MM.1S (cell line): ENCODE measurements around the gene CD79A.

ENCODE experiments used
- DNase-seq: peaks from one replicate; pipeline ENCODE4 v3.0.0-alpha.2; 2015
- H2AFZ ChIP-seq: fragments of 300-600 bp; sonication (generic); 2 replicates; pipeline ENCODE4 v1.6.0; 2016; ENCODE audit warnings: antibody characterized with exemption, low read length
- H3F3A ChIP-seq: fragments of 300-600 bp; sonication (generic); 2 replicates; pipeline ENCODE4 v1.6.1; 2016; ENCODE audit warnings: mild to moderate bottlenecking, antibody characterized with exemption, low read length, moderate library complexity, mixed read lengths; ENCODE audit not compliant: insufficient read depth
- H3K27ac ChIP-seq: fragments of 300-600 bp; sonication (generic); 2 replicates; pipeline ENCODE4 v1.5.1; 2016; ENCODE audit warnings: mild to moderate bottlenecking, low read length
- H3K27me3 ChIP-seq: fragments of 300-600 bp; sonication (generic); replicated peaks from 2 replicates; pipeline ENCODE4 v1.6.0; 2016; ENCODE audit warnings: low read length; ENCODE audit not compliant: insufficient read depth
- H3K36me3 ChIP-seq: fragments of 300-600 bp; sonication (generic); replicated peaks from 2 replicates; pipeline ENCODE4 v1.6.1; 2016; ENCODE audit warnings: mild to moderate bottlenecking, low read length, mixed read lengths; ENCODE audit not compliant: insufficient read depth
- H3K4me1 ChIP-seq: fragments of 300-600 bp; sonication (generic); 2 replicates; pipeline ENCODE4 v1.6.1; 2016; ENCODE audit warnings: low read length, mixed read lengths
- H3K4me2 ChIP-seq: fragments of 300-600 bp; sonication (generic); 2 replicates; pipeline ENCODE4 v1.6.0; 2016; ENCODE audit warnings: low read depth, low read length
- H3K4me3 ChIP-seq: fragments of 300-600 bp; sonication (generic); 2 replicates; pipeline ENCODE4 v1.5.1; 2016; ENCODE audit warnings: low read length, mixed read lengths
- H3K79me2 ChIP-seq: fragments of 300-600 bp; sonication (generic); 2 replicates; pipeline ENCODE4 v1.6.1; 2016; ENCODE audit warnings: mixed run types, low read length, mixed read lengths
- H3K9ac ChIP-seq: fragments of 300-600 bp; sonication (generic); 2 replicates; pipeline ENCODE4 v1.6.1; 2016; ENCODE audit warnings: low read length, mixed read lengths
- H3K9me2 ChIP-seq: fragments of 300-600 bp; sonication (generic); replicated peaks from 2 replicates; pipeline ENCODE4 v1.6.1; 2016; ENCODE audit warnings: mild to moderate bottlenecking, low read length, mixed read lengths; ENCODE audit not compliant: insufficient read depth
- H3K9me3 ChIP-seq: fragments of 300-600 bp; sonication (generic); replicated peaks from 2 replicates; pipeline ENCODE4 v1.6.1; 2016; ENCODE audit warnings: mild to moderate bottlenecking, low read length, mixed read lengths; ENCODE audit not compliant: insufficient read depth
- H4K20me1 ChIP-seq: fragments of 300-600 bp; sonication (generic); 2 replicates; pipeline ENCODE4 v1.6.1; 2016; ENCODE audit warnings: mild to moderate bottlenecking, low read length, moderate library complexity, mixed read lengths; ENCODE audit not compliant: insufficient read depth
- EZH2 ChIP-seq: fragments of 300-600 bp; sonication (generic); optimal IDR thresholded peaks from 2 replicates; pipeline ENCODE3; 2017; ENCODE audit warnings: low read depth, mild to moderate bottlenecking, antibody characterized with exemption, low read length, mixed read lengths
- EZH2phosphoT487 ChIP-seq: fragments of 300-600 bp; sonication (generic); IDR thresholded peaks from 2 replicates; pipeline ENCODE4 v1.6.1; 2018; ENCODE audit warnings: antibody characterized with exemption, low read length
- TF ChIP-seq, protein P1 (sequence below): fragments of 300-600 bp; sonication (generic); IDR thresholded peaks from 2 replicates; pipeline ENCODE4 v1.5.1; 2016; ENCODE audit warnings: antibody characterized with exemption, low read length, mixed read lengths

Gene CD79A

DNA sequence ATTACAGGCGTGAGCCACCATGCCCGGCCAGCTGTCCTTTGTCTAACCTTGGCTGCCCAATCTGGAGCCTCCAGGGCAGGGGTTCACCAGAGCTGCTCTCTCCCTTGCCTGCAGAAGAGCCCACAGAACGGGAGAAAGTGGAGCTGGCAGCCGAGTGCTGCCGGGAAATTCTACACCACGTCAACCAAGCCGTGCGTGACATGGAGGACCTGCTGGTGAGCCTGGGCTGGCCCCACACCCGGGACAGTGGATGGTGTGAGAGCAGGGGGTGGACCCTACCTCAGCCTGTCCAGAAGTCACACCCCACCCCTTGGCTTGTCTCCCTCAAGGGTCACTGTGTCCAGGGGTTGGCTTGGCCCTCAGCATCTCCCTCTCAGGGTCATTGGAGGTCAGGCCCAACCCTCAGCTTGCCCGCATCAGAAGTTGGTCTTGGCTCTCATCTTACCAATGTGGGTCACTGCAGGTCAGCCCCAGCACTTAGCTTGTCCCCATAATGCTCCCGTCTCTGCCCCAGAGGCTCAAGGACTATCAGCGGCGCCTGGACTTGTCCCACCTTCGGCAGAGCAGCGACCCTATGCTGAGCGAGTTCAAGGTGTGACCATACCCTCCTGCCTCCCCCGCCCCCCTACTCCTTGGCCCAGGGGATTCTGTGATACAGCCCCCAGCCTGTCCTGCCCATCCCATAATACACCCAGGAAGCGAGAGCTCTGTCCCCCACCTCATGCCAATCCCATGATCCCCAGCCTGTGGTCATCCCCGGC, 26.3 kb downstream of the CD79A start:
- H3K4me1 ChIP-seq: no peaks in the 10 kb centered on the region
- H3K27me3 ChIP-seq: no peaks in the 10 kb centered on the region
- no peaks in the 10 kb centered on the region for H3K79me2 ChIP-seq
- no peak overlapping the region for H3K4me2 ChIP-seq
- H3K9me2 ChIP-seq: no peaks in the 10 kb centered on the region
- H2AFZ ChIP-seq: no peak overlapping the region
- H3K9me3 ChIP-seq: no peaks in the 10 kb centered on the region
- H3K4me3 ChIP-seq: no peak overlapping the region
- no peak overlapping the region for H3K9ac ChIP-seq
- TF ChIP-seq EZH2: no peak
- TF ChIP-seq, protein P1, sequence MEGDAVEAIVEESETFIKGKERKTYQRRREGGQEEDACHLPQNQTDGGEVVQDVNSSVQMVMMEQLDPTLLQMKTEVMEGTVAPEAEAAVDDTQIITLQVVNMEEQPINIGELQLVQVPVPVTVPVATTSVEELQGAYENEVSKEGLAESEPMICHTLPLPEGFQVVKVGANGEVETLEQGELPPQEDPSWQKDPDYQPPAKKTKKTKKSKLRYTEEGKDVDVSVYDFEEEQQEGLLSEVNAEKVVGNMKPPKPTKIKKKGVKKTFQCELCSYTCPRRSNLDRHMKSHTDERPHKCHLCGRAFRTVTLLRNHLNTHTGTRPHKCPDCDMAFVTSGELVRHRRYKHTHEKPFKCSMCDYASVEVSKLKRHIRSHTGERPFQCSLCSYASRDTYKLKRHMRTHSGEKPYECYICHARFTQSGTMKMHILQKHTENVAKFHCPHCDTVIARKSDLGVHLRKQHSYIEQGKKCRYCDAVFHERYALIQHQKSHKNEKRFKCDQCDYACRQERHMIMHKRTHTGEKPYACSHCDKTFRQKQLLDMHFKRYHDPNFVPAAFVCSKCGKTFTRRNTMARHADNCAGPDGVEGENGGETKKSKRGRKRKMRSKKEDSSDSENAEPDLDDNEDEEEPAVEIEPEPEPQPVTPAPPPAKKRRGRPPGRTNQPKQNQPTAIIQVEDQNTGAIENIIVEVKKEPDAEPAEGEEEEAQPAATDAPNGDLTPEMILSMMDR: no peak
- H3F3A ChIP-seq: no peaks in the 10 kb centered on the region
- H4K20me1 ChIP-seq: no peaks in the 10 kb centered on the region
- no peak for DNase-seq
- H3K27ac ChIP-seq: no peak overlapping the region
- no peaks in the 10 kb centered on the region for H3K36me3 ChIP-seq

DNA sequence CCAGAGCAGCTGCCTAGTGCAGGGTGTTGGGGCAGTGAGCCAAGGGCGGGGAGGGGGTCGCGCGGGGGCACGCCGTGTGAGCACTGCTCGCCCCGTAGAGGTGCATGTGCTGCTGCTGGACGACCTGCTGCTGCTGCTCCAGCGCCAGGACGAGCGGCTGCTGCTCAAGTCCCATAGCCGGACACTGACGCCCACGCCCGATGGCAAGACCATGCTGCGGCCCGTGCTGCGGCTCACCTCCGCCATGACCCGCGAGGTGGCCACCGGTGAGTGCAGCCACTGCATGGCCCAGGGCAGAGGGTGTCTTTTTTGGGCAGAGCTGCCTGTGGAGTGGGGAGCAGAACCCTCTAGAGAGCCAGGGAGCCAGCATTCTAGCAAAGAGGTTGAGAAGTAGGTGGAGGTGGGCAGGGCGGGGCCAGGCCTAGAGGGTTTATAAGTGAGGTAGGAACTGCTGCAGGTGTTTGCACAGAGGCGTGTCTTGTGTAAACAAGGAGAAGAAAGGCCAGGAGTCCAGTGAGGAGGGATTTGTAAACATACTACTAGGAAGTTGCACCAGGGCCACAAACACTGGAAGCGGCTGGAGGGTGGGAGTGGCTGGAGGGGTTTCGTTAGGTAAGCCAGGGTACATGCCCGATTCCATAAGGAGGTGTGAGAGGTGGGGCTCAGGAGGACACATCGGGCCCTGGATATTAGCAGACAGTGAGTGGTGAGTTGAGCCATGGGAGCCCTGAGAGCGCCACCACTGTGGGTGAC, 27.2 kb downstream of the CD79A start:
- Histone ChIP-seq H3K27me3 (no peaks in the 10 kb centered on the region), H3K9me3 (no peaks in the 10 kb centered on the region), H2AFZ (no peak overlapping the region), H3K36me3 (no peaks in the 10 kb centered on the region), H3K4me2 (no peak overlapping the region), H3F3A (no peaks in the 10 kb centered on the region), H3K27ac (no peak overlapping the region), H3K4me1 (no peaks in the 10 kb centered on the region), H3K4me3 (no peak overlapping the region), H4K20me1 (no peaks in the 10 kb centered on the region), H3K9ac (no peak overlapping the region), H3K9me2 (no peaks in the 10 kb centered on the region), H3K79me2 (no peaks in the 10 kb centered on the region)
- TF ChIP-seq EZH2phosphoT487: no peak
- TF ChIP-seq EZH2: no peak
- TF ChIP-seq, protein P1: no peak
- no peak for DNase-seq

DNA sequence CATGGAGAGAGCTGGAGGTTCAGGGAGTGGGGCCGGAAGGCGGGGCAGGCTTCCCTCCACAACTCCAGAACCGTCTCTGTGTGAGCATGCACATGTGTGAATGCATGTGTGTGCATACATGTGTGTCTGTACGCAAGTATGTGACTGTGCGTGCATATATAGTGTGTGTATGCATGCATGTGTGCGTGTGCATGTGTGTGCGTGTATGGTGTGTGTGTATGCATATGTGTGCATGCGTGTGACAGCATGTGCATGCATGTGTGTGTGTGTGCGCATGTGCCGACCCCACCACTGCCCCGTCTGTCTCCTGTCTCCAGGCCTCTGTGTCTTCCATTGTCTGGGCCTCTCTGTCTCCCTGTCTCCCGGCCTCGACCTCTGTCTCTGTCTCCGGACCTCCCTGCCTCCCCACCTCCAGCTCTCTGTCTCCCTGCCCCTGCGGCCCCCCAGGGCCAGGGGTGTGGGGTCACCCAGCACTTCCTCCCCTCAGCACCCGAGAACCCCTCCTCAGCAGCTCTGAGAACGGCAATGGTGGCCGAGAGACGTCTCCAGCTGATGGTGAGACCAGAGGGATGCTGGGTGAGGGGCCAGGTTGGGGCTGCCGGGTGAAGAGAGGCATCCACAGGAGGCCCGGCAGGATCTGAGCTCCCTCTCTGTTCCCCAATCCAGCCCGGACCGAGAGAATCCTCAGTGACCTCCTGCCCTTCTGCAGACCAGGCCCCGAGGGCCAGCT, 28.4 kb downstream of the CD79A start:
- no peak overlapping the region for H3K27ac ChIP-seq
- no peaks in the 10 kb centered on the region for H3K79me2 ChIP-seq
- no peaks in the 10 kb centered on the region for H3K36me3 ChIP-seq
- H3K27me3 ChIP-seq: peaks cover 2% of the 10 kb centered on the region; the same call in 1 of the 2 replicates
- H3K9me3 ChIP-seq: no peaks in the 10 kb centered on the region
- H3K9ac ChIP-seq: no peak overlapping the region
- no peaks in the 10 kb centered on the region for H3K4me1 ChIP-seq
- no peak overlapping the region for H2AFZ ChIP-seq
- H3F3A ChIP-seq: no peaks in the 10 kb centered on the region
- H4K20me1 ChIP-seq: no peaks in the 10 kb centered on the region
- DNase-seq: no peak
- H3K9me2 ChIP-seq: no peaks in the 10 kb centered on the region
- TF ChIP-seq EZH2 (no peak), EZH2phosphoT487 (no peak)
- TF ChIP-seq, protein P1: no peak
- H3K4me2 ChIP-seq: no peak overlapping the region
- H3K4me3 ChIP-seq: no peak overlapping the region
